GM10266 (cell line): ENCODE data around the gene RFK.
"Not testable (repeated sequence)": the region's sequence is repeated elsewhere in the genome, so short reads cannot be mapped to it uniquely, and the experiment has no call there.

Experiments
- DNase-seq: peaks from one replicate; pipeline ENCODE4 v3.0.0; 2012; ENCODE audit errors: extremely low spot score
- CTCF ChIP-seq: IDR thresholded peaks from 2 replicates; pipeline ENCODE4 v1.5.1; 2012; ENCODE audit warnings: mild to moderate bottlenecking, low read depth; ENCODE audit not compliant: control insufficient read depth, insufficient read depth; ENCODE audit errors: missing control alignments

Gene RFK

GRCh38 chr9:76394195-76394959, at the start of gene RFK:
Gene RFK (minus strand): TSS chr9:76394426. CDS start chr9:76394171, 255 bp downstream.
- TF ChIP-seq CTCF = peak; percentile 79
- DNase-seq = peak; percentile 92

GRCh38 chr9:76443887-76444286, 49.7 kb upstream of the RFK start:
- TF ChIP-seq CTCF = no peak
- DNase-seq = no peak

- TF ChIP-seq CTCF = no peak
- peak; percentile 34 for DNase-seq
These were observed 47.5 kb upstream of the RFK start for GRCh38 chr9:76441551-76442322.

GRCh38 chr9:76438841-76439588, 44.8 kb upstream of the RFK start:
- no peak for TF ChIP-seq CTCF
- peak; percentile 39 for DNase-seq

- not testable (repeated sequence) for DNase-seq
These were observed 42.9 kb upstream of the RFK start for GRCh38 chr9:76437017-76437699.

GRCh38 chr9:76434897-76435296, 40.7 kb upstream of the RFK start:
- not testable (repeated sequence) for DNase-seq

- no peak for TF ChIP-seq CTCF
These were observed 39.6 kb upstream of the RFK start for GRCh38 chr9:76433836-76434235.

More at GRCh38 chr9:76433836-76434235, 39.6 kb upstream of the RFK start:
- no peak for DNase-seq
